Pancreas (tissue), 10 donors: ENCODE results near the gene SERPING1. TPM values are rescaled to one million over a fixed set of nuclear protein-coding genes. Genes with fewer than 3 reads are reported as not detected.
A peak's percentile ranks its signal among the peaks of the same experiment; 100 is the strongest.

Experiments
- ATAC-seq, 4 donors: fragments of 200-7000 bp; cut with Tn5 transposase; one replicate each; pipeline versions ENCODE4 v1.8.0 to v1.9.1; 2020; ENCODE audit warnings: mild to moderate bottlenecking in 4 of 4, moderate library complexity in 4 of 4
- DNase-seq, 6 donors: peaks; one replicate each; pipeline ENCODE4 v3.0.0-alpha.2; 2020
- FAIRE-seq: peaks from 2 replicates; lab custom pipeline; 2012; peaks lifted over from hg19 to GRCh38; lab: Jason Lieb, UNC
- H3K27ac ChIP-seq, 4 donors: fragments of 200-600 bp; sonication (generic); 1 replicate in 3 of 4; 2 replicates in 1 of 4; pipeline versions ENCODE4 v1.5.0 to v1.8.0; 2020
- H3K27me3 ChIP-seq, 4 donors: fragments of 200-600 bp; one replicate each; pipeline ENCODE4 v1.8.0; 2021
- H3K36me3 ChIP-seq, 3 donors: fragments of 200-600 bp; sonication (generic) in 1 of 3; one replicate each; pipeline versions ENCODE4 v1.5.0 to v1.8.0; 2020 to 2021
- H3K4me1 ChIP-seq, 3 donors: fragments of 200-600 bp; one replicate each; pipeline ENCODE4 v1.8.0; 2021
- H3K4me3 ChIP-seq, 4 donors: fragments of 200-600 bp; sonication (generic) in 2 of 4; one replicate each; pipeline versions ENCODE4 v1.5.0 to v1.8.0; 2020 to 2021
- H3K9me3 ChIP-seq, 4 donors: fragments of 200-600 bp; one replicate each; pipeline ENCODE4 v1.8.0; 2021
- CTCF ChIP-seq, 4 donors: fragments of 200-600 bp; sonication (generic) in 3 of 4; IDR thresholded peaks; one replicate each; pipeline versions ENCODE4 v1.5.0 to v1.8.0; 2021; ENCODE audit warnings: antibody characterized with exemption in 4 of 4
- WGBS, 2 donors: extraction: QIAGEN DNeasy Blood & Tissue Kit; methylation state at CpG; one replicate each; pipeline ENCODE4 v1.1.7; 2013; 5-methylcytosine and 5-hydroxymethylcytosine counted together
- intact Hi-C, 3 donors: fragments of 100-400 bp; cut with DNase I; formaldehyde crosslinking; loops; one replicate each; pipeline versions ENCODE4 v1.11.1 to v1.14.2; 2022
- polyA plus RNA-seq, 2 donors: library from polyadenylated mRNA; stranded (reverse); fragments of 200-250 nt; gene quantifications; one replicate each; pipeline ENCODE4 v1.2.3, GENCODE V29; 2013
- total RNA-seq, 6 donors: library from RNA; stranded (reverse); fragmentation: NEBNext Ultra II Directional in 4 of 6; extraction: Animal tissue kit (Norgen Biotek cat#: 25700) in 4 of 6; gene quantifications; one replicate each; pipeline versions ENCODE4 v1.2.1 to v1.2.4, GENCODE V29; 2021 to 2023
- donor health status: healthy with polysubstance abuse.
- donor health status: DM: no; HTN: no; CAD: no; lungs with moderate emphysema.
- donor health status: DM: no; HTN: no; CAD: no.
- donor health status: control.
- donor health status: control.
- donor health status: Bipolar disorder and iron deficiency.
- donor health status: DM: yes; HTN: yes; CAD: no.
- donor health status: DM: no; HTN: no; CAD: no.
- donor health status: DM: no; HTN: no; CAD: no.
- donor health status: DM: yes; HTN: yes; CAD: no.

SERPING1 gene
- total and polyA plus RNA-seq, 8 donors: 135 to 399 (median 206) TPM

GRCh38 chr11:57632116-57632515 lies 34.6 kb downstream of the SERPING1 start:
- TF ChIP-seq CTCF (IDR thresholded peaks at IDR 0.05): no peak
- 49 to 59% methylated on average over 5 of the region's 5 CpGs for WGBS, 2 donors
- H3K4me1 ChIP-seq: no peaks in the 10 kb centered on the region
- H3K27ac ChIP-seq: no peak overlapping the region
- FAIRE-seq (no peak), DNase-seq (no peak), ATAC-seq (no peak)
- H3K36me3 ChIP-seq: no peaks in the 10 kb centered on the region
- intact Hi-C loops: no loop called here
- H3K27me3 ChIP-seq: no peaks in the 10 kb centered on the region
- no peaks in the 10 kb centered on the region for H3K9me3 ChIP-seq
- H3K4me3 ChIP-seq: no peak overlapping the region

- no peak for DNase-seq
- H3K4me1 ChIP-seq: no peaks in the 10 kb centered on the region
- H3K4me3 ChIP-seq: no peak overlapping the region
- intact Hi-C loops: no loop called here
- no peak for ATAC-seq
- TF ChIP-seq CTCF (IDR thresholded peaks at IDR 0.05): no peak
- FAIRE-seq: no peak
- no peaks in the 10 kb centered on the region for H3K9me3 ChIP-seq
- H3K36me3 ChIP-seq: no peaks in the 10 kb centered on the region
- 55 to 63% methylated on average over 6 of the region's 6 CpGs for WGBS, 2 donors
- H3K27me3 ChIP-seq: no peaks in the 10 kb centered on the region
- H3K27ac ChIP-seq: no peak overlapping the region
These were observed 36.0 kb downstream of the SERPING1 start for GRCh38 chr11:57633394-57634070.

- Histone ChIP-seq H3K36me3 (no peaks in the 10 kb centered on the region), H3K9me3 (no peaks in the 10 kb centered on the region), H3K27me3 (no peaks in the 10 kb centered on the region), H3K4me1 (no peaks in the 10 kb centered on the region), H3K27ac (no peak overlapping the region), H3K4me3 (no peak overlapping the region)
- intact Hi-C loops: no loop called here
- FAIRE-seq: no peak
- no peak for DNase-seq
- TF ChIP-seq CTCF (IDR thresholded peaks at IDR 0.05): no peak
- ATAC-seq: no peak
These were observed 36.8 kb downstream of the SERPING1 start for GRCh38 chr11:57634311-57634710.

- intact Hi-C loops: no loop called here
- no peak for DNase-seq
- Histone ChIP-seq H3K4me3 (no peak overlapping the region), H3K27me3 (no peaks in the 10 kb centered on the region), H3K4me1 (no peaks in the 10 kb centered on the region), H3K27ac (no peak overlapping the region), H3K36me3 (no peaks in the 10 kb centered on the region), H3K9me3 (no peaks in the 10 kb centered on the region)
- ATAC-seq: no peak
- no peak for TF ChIP-seq CTCF (IDR thresholded peaks at IDR 0.05)
- FAIRE-seq: no peak
- 74 to 79% methylated on average over 8 of the region's 8 CpGs for WGBS, 2 donors
These were observed 37.8 kb downstream of the SERPING1 start for GRCh38 chr11:57635246-57635645.

- Histone ChIP-seq H3K36me3 (no peaks in the 10 kb centered on the region), H3K4me1 (no peaks in the 10 kb centered on the region), H3K27ac (no peak overlapping the region), H3K27me3 (no peaks in the 10 kb centered on the region), H3K4me3 (peak overlapping the region; percentile 55 to 75 (median 58)), H3K9me3 (no peaks in the 10 kb centered on the region)
- FAIRE-seq (no peak), ATAC-seq (peak in 3 of 4 donors; percentile 6 to 15 (median 6)), DNase-seq (peak in 1 of 6 donors; percentile 61)
- no peak for TF ChIP-seq CTCF (IDR thresholded peaks at IDR 0.05)
- WGBS, 2 donors: 37 to 47% methylated on average over 18 of the region's 18 CpGs
- intact Hi-C loops: no loop called here
These were observed 40.1 kb downstream of the SERPING1 start for GRCh38 chr11:57637626-57638004.
